ENCODE measurements around the gene STRIP1. TPM values are rescaled to one million over a fixed set of nuclear protein-coding genes. Genes with fewer than 3 reads are reported as not detected.
A peak's percentile ranks its signal among the peaks of the same experiment; 100 is the strongest.

The STRIP1 gene
- total RNA-seq, result 20.8 TPM

DNA sequence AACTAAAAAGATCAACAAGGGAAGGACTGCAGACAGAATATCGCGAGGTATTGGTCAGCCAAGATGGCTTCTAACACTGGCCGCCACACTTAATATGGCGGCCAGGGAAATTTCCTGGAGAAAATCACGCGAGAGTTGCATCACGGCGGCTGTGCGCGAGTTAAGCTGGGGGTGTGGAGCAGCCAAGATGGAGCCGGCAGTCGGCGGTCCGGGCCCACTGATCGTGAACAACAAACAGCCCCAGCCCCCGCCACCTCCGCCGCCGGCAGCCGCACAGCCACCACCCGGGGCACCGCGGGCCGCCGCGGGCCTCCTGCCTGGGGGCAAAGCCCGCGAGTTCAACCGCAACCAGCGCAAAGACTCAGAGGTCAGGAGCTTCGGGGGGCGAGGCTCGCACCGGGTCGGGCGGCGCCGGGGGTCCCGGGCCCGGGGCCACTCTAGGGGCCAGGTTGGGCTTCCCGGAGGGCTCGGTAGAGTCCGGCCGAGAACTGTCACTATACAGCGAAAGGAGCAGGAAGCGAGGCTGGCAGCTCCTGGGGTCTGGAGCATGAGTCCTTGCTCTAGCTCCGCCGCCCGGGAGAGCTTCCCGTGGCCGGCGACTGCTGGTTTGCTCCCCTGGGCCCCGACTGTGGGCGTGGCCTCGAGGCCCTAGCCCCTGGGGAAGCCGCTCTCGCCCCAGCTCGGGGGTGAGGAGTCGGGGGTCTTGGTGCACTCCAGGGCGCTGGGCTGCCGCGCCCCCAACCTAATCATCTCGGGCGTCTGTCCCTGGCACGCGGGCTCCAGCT is at the start of gene STRIP1:
Gene STRIP1, plus strand, starts transcription at position 174 of the 785 bp plus-strand sequence. Its CDS starts 14 bp downstream, at position 188.
- ATAC-seq, result peak; percentile 94

DNA sequence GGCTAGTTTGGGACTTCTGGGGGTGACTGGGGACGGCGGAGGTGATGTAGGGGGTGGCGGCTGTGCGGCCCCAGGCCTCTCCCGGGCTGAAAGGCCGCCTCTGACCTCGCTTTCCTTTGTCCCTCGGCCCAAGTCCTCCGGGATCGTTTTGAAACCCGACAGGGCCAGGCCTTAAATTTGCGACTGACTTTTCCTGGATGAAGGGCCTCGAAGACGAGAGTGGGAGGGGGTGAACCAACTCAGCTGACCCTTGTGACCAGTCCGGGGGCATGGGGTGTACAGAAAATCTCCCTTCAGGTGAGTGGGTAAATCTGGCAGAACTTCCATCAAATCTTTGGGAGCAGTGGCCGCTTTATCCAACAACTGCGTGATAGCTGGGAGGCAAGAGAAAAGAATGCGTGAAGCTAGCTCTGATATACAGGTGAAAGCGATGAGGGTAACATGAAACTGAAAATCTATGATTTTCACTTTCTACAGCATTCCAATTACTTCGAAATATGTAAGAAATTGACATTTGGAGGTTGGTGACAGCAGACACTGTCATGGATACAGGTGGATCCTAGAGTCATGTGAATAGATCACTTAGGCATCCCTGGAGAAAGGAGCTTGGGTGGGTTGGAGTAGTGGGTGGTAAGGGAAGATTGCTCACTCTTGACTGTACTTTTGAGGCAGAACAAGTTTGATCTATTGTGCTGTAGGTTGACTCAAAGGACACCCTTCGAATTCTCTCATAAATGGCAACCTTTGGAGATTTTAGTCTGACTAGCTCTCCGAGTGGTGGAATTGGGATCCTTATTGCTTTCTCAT is 49.0 kb upstream of the STRIP1 start:
- no peak for ATAC-seq

DNA sequence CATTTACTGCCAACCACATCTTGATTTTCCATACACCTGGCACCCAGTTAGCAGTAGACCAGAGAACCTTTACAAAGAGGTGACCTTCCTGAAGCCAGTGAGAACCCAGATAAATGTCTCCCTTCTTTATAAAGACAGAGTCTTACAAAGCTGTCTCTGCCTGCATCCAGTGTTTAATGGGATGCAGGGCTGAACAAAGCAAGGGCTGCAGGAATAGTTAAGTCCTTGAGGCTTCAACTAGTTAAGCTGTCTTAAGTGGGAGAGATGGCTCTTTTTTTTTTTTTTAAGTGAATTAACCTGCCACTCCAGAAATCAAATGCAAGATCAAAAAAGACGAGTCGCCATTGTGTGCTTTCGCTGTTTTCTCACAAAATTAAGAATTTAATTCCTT is 48.4 kb upstream of the STRIP1 start:
- ATAC-seq, result no peak

DNA sequence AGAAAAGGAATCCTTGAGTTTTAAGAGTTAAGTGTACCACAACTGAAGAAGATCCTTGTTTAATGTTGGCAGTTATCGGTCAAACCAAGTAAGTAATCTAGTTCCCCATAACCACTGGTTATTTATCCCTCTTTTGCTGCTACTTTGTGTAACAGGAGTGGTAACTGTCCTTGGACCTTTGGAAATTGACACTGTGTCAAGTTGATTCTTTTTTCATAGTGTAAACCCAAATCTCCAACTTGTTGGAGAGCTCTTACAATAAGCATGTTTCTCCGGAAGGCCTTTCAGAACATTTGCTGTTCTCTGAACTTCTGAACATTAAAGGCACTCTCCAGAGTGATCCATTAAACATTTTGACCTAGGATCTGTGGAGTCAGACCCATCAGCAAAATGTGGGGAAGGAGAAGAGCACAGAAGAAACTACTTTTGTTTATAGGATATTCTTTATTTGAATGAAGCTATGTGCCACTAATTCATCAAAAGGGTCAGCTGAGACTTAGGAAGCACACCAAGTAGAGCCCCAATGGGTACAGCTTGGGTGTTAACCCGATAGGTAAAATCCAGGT is 46.0 kb upstream of the STRIP1 start:
- ATAC-seq, result no peak

DNA sequence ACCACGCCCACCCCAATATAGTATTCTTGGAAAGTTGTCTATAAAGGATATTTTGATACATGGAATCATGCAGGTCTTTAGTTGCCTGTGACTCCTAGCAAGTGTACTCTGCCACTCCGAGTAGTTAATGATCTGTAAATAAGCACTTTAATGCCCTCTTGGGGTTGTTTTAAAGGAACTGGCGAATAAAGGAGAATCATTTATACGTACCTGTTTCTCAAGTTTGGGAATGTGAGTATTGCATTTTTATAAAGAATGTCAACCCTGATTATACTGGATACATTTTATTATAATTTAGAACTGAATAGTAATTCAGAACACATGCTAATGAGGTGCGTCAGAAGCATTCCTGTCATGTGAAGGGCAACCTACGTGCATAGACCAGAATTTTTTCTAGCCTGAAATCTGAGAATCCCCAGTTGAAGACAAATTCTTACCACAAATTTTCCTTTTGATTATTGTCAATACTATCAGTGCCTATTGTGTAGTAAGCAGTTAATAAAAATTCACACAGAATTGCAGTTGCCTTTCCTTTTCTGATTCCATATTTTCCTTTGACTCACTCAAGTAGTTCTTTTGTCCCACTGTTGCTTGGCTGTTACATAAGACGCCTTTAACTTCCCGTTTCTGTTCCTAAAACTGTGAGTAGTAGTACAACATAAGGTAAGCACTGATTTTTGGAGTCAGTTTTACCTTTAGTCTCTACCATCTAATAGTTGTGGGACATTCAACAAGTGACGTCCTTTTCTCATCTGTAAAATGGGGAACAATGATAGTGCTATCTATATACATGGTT is 44.7 kb upstream of the STRIP1 start:
- no peak for ATAC-seq

GRCh38 chr1:109990302-109990653 is 44.1 kb upstream of the STRIP1 start:
- no peak for ATAC-seq

- no peak for ATAC-seq
Measured at GRCh38 chr1:109991400-109991925, 43.0 kb upstream of the STRIP1 start.

DNA sequence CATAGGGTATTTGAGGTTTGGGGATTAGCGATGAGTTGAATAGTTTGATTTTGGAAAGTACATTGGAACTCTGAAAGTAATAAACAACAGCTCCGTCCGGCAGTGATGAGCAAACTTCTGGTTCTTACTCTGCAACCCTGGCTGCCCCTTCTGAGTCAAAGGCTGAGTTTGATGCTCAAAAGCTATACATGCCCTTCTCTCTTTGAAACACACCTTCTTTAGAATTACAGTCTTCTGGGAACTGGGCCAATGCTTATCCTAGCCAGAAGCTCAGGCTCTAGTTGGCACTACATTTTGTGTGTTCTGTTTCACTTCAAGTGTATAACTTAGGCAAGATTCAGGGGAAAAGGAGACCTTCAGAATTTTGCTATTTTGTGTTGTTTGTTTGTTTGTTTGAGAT is 40.5 kb upstream of the STRIP1 start:
- ATAC-seq, result peak; percentile 47

DNA sequence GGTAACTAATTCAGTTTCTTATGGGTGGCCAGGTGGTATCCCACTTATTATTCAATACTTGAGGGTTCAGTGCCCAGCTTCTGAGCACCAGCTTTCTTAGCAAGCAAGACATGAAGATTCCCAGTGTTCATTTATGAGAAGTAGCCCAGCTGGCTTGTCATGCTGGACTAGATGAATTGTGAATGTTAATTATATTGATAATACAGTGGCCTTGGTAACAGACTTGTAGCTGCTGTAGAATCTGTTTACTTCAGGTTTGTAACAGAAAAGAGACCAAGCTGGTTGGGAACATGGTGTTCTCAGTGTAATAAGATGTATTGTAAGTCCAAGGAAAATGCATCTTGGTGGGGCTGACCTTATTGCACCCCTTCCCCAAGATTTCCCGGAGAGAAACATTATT is 39.8 kb upstream of the STRIP1 start:
- ATAC-seq, result no peak

GRCh38 chr1:109995536-109995935 is 38.9 kb upstream of the STRIP1 start:
- peak; percentile 38 for ATAC-seq

DNA sequence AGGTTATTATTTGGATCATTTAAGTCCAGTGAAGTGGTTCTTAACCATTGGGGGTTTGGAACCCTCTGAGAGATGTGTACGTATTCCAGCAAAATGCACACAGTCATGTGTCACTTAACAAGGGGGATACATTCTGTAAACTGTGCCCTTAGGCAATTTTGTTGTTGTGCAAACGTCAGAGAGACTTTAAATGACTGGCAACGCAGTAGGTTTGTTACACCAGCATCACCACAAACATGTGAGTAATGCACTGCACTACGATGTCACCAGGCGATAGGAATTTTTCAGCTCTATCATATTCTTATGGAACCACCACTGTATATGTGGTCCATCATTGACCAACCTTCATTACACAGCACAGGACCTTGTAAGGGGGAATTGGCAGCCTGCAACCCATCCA is 37.9 kb upstream of the STRIP1 start:
- no peak for ATAC-seq

GRCh38 chr1:109997204-109997866 is 37.1 kb upstream of the STRIP1 start:
- ATAC-seq, result no peak

GRCh38 chr1:109997867-109998229 is 36.6 kb upstream of the STRIP1 start:
- no peak for ATAC-seq

GRCh38 chr1:110002695-110003094 is 31.7 kb upstream of the STRIP1 start:
- ATAC-seq, result no peak

- ATAC-seq, result peak; percentile 96
Measured at GRCh38 chr1:110003747-110004428, 30.5 kb upstream of the STRIP1 start.

GRCh38 chr1:110004583-110004982 is 29.8 kb upstream of the STRIP1 start:
- ATAC-seq, result no peak

DNA sequence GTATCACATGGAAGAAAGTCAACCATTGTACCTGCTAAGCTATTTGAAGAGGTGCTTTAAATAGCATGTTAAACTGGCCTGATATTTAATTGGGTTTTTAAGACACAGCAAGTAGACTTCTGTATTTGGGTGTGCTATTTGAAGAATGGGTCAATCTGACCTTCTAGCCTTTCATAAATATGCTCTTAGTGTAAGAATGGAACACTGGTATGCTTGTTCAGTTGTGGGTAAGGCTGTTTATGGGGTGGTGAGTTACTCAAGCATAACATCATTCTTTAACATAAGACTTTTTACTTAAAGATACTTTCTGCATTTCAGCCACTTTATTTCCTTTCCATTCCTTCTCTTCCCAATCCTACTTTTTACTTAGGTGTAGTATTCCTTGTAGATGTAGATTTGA is 28.5 kb upstream of the STRIP1 start:
- no peak for ATAC-seq

DNA sequence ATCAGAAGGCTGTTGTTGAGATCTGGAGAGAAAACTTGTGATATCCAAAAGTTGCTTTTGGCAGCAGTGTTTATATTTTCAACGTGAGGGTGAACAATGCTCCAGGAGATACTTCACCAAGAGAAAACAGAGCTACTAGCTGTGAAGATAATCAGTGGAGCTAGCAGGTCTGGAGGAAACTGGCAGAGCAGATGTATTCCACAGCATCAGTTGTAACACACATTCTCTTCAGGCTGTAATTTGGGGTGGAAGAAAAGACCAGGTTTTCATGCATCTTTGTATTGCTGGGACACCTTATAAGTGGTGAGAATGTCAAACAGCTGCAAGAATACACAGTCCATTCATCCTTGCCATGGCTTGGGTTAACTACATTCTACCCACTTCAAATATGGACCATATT is 27.9 kb upstream of the STRIP1 start:
- ATAC-seq, result no peak

- no peak for ATAC-seq
Measured at GRCh38 chr1:110007046-110007830, 27.2 kb upstream of the STRIP1 start.

- no peak for ATAC-seq
Measured at GRCh38 chr1:110008971-110009565, 25.4 kb upstream of the STRIP1 start.
